ENCODE results near the gene SLC43A1.

DNA sequence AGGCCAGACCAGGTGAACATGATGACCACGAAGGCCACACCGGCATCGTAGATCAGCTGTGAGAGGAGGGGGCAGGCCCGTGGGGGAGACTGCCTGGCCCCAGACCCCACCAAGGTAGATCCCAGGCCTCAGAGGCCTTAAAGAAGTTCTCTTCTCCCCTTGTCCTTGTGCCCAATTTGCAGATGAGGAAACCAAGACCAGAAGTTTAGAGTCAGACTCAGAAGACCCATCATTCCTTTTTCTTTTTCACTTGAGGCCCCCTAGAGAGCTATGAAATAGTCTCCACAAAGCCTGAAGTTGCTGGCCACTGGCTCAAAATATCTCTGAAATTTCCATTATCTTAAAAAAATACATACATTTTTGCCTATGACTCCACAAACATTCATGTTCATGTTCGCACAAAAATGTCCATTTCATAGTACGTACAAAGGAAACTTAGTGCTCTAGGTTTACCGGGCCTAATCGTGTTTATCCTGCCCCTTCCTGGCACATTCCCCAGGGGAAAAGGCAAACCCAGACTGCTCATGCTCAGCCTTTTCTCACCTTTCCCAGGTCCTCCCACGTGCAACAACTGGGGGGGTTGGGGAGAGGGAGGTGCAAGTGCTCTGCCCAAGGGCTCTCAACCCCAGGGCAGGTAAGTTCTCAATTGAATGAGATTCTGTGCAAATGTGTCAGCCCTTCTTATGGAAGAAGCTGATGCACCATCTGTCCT is 19.2 kb downstream of the SLC43A1 start:
- TF ChIP-seq, protein P1, sequence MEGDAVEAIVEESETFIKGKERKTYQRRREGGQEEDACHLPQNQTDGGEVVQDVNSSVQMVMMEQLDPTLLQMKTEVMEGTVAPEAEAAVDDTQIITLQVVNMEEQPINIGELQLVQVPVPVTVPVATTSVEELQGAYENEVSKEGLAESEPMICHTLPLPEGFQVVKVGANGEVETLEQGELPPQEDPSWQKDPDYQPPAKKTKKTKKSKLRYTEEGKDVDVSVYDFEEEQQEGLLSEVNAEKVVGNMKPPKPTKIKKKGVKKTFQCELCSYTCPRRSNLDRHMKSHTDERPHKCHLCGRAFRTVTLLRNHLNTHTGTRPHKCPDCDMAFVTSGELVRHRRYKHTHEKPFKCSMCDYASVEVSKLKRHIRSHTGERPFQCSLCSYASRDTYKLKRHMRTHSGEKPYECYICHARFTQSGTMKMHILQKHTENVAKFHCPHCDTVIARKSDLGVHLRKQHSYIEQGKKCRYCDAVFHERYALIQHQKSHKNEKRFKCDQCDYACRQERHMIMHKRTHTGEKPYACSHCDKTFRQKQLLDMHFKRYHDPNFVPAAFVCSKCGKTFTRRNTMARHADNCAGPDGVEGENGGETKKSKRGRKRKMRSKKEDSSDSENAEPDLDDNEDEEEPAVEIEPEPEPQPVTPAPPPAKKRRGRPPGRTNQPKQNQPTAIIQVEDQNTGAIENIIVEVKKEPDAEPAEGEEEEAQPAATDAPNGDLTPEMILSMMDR (conservative IDR thresholded peaks at IDR 0.05 in 1 of 2, IDR thresholded peaks at IDR 0.05 in 1 of 2; ENCODE audit: extremely low read depth in 1 of 2, insufficient read depth in 1 of 2, low read depth in 1 of 2, low read length in 2 of 2), result no peak
- no peak for TF ChIP-seq EZH2 (IDR thresholded peaks at IDR 0.05; ENCODE audit: borderline replicate concordance, low read length)

Measured in mammary epithelial cell (primary cell).